ENCODE results near the gene SPEN.
A peak's percentile ranks its signal among the peaks of the same experiment; 100 is the strongest.
"Not testable (repeated sequence)": the region's sequence is repeated elsewhere in the genome, so short reads cannot be mapped to it uniquely, and the experiment has no call there.

Gene SPEN

GRCh38 chr1:15959827-15960446, 112.4 kb downstream of the SPEN start:
- no peak for DNase-seq (ENCODE audit: low read depth in 2 of 2)

GRCh38 chr1:15960808-15961207, 113.3 kb downstream of the SPEN start:
- no peak for DNase-seq (ENCODE audit: low read depth in 2 of 2)

GRCh38 chr1:15961492-15961891, 114.0 kb downstream of the SPEN start:
- no peak for DNase-seq (ENCODE audit: low read depth in 2 of 2)

GRCh38 chr1:15962176-15962575, 114.7 kb downstream of the SPEN start:
- no peak for DNase-seq (ENCODE audit: low read depth in 2 of 2)

GRCh38 chr1:15962671-15963362, 115.3 kb downstream of the SPEN start:
- no peak for DNase-seq (ENCODE audit: low read depth in 2 of 2)

GRCh38 chr1:15963363-15963967, 116.0 kb downstream of the SPEN start:
- no peak for DNase-seq (ENCODE audit: low read depth in 2 of 2)

- no peak for DNase-seq (ENCODE audit: low read depth in 2 of 2)
Observed at GRCh38 chr1:15963968-15964648, 116.6 kb downstream of the SPEN start.

- DNase-seq (ENCODE audit: low read depth in 2 of 2): no peak
Observed at GRCh38 chr1:15965228-15965767, 117.8 kb downstream of the SPEN start.

- DNase-seq (ENCODE audit: low read depth in 2 of 2): peak; percentile 63 to 74
Observed at GRCh38 chr1:15966081-15966955, 118.8 kb downstream of the SPEN start.

- no peak for DNase-seq (ENCODE audit: low read depth in 2 of 2)
Observed at GRCh38 chr1:15966956-15967344, 119.4 kb downstream of the SPEN start.

GRCh38 chr1:15968172-15968571, 120.7 kb downstream of the SPEN start:
- DNase-seq (ENCODE audit: low read depth in 2 of 2): no peak

GRCh38 chr1:15969321-15969880, 121.9 kb downstream of the SPEN start:
- no peak for DNase-seq (ENCODE audit: low read depth in 2 of 2)

- no peak for DNase-seq (ENCODE audit: low read depth in 2 of 2)
Observed at GRCh38 chr1:15970911-15971310, 123.4 kb downstream of the SPEN start.

GRCh38 chr1:15972409-15972808, 124.9 kb downstream of the SPEN start:
- no peak for DNase-seq (ENCODE audit: low read depth in 2 of 2)

- no peak for DNase-seq (ENCODE audit: low read depth in 2 of 2)
Observed at GRCh38 chr1:15973772-15974171, 126.3 kb downstream of the SPEN start.

- DNase-seq (ENCODE audit: low read depth in 2 of 2): no peak
Observed at GRCh38 chr1:15974855-15975254, 127.3 kb downstream of the SPEN start.

GRCh38 chr1:15975358-15975804, 127.9 kb downstream of the SPEN start:
- DNase-seq (ENCODE audit: low read depth in 2 of 2): peak; percentile 81 to 82

GRCh38 chr1:15975805-15976680, 128.5 kb downstream of the SPEN start, which contains the start of gene ZBTB17:
Gene ZBTB17 (minus strand): TSS chr1:15976101. CDS start chr1:15948495, 27,606 bp downstream.
- DNase-seq (ENCODE audit: low read depth in 2 of 2): peak; percentile 92 to 93

GRCh38 chr1:15977947-15978346, 130.4 kb downstream of the SPEN start:
- DNase-seq (ENCODE audit: low read depth in 2 of 2): not testable (repeated sequence)

- no peak for DNase-seq (ENCODE audit: low read depth in 2 of 2)
Observed at GRCh38 chr1:15981679-15982078, 134.2 kb downstream of the SPEN start.

Measured in stimulated activated CD8-positive, alpha-beta memory T cell treated with anti-CD3 and anti-CD28 coated beads, Interleukin-2, amount 100 ng/mL, for 48 hours (primary cell).